Measurements from ENCODE around the gene PFKL.

DNA sequence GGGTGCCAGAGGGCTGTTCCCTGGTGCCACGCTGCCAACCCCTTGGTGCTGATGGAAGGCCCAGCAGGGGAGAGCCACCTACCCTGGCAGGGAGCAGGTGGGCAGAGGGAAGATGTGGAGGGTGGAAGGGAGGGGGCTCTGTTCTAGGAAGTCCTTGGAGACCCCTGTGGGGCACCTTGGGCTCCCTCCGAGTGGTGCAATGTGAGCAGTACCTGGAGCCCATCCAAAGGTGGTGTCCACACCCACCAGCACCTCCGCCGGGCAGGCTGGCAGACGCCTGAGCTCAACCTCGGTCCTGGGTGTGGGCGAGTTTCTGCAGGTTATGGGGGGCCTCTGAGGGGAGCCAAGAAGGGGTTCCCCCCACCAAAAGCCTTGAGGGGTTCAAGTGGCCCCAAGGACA is 26.8 kb upstream of the PFKL start:
- no peak for TF ChIP-seq CTCF (optimal IDR thresholded peaks at IDR 0.05 in 1 of 3, IDR thresholded peaks at IDR 0.05 in 1 of 3, conservative IDR thresholded peaks at IDR 0.05 in 1 of 3; ENCODE audit: extremely low read depth in 1 of 3, insufficient read depth in 2 of 3, low read length in 3 of 3)
- no peak for TF ChIP-seq EZH2 (IDR thresholded peaks at IDR 0.05; ENCODE audit: low read length)

Data from keratinocyte (primary cell).